ENCODE results near the gene RETREG3. TPM values are rescaled to one million over a fixed set of nuclear protein-coding genes. Genes with fewer than 3 reads are reported as not detected.

RETREG3 gene
- total RNA-seq, 4 donors from 2014 or later: 50.6 to 65.8 (median 54.4) TPM

DNA sequence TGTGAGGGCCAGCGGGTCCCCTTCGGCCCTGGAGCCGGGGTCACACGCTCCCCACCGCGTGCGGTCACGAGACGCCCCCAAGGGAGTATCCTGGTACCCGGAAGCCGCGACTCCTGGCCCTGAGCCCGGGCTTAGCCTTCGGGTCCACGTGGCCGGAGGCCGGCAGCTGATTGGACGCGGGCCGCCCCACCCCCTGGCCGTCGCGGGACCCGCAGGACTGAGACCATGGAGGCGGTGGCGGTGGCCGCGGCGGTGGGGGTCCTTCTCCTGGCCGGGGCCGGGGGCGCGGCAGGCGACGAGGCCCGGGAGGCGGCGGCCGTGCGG, 73.2 kb downstream of the RETREG3 start, which contains the start of gene NAGLU:
TSS of gene NAGLU (plus strand) at position 194 of the 324 bp plus-strand sequence. CDS start at position 226, 32 bp downstream.
- Histone ChIP-seq H3K27ac (peak within 1 kb of the TSS; percentile 82 to 99 (median 95)), H3K4me3 (peak within 1 kb of the TSS; percentile 29 to 83), H3K4me1 (peaks cover 0 to 49% (median 13%) of the 10 kb centered on the region in 3 donors), H3K9me3 (no peaks in the 10 kb centered on the region), H3K27me3 (no peaks in the 10 kb centered on the region), H3K36me3 (peaks cover 0 to 30% of the 10 kb centered on the region in 2 donors)
- TF ChIP-seq CTCF (IDR thresholded peaks at IDR 0.05): peak in 1 of 4 experiments; percentile 2
- TF ChIP-seq POLR2AphosphoS5 (IDR thresholded peaks at IDR 0.05): peak; percentile 84
- TF ChIP-seq EP300 (IDR thresholded peaks at IDR 0.05): no peak
- TF ChIP-seq POLR2A (IDR thresholded peaks at IDR 0.05): peak in 1 of 2 donors; percentile 56
- ATAC-seq: peak; percentile 95
- WGBS, 2 donors (ENCODE audit: low coverage in 1 of 2): no CpG with 5 or more reads among the region's 40 CpGs

GRCh38 chr17:42535155-42536047, 73.8 kb downstream of the RETREG3 start:
- Histone ChIP-seq H3K27ac (peak overlapping the region; percentile 82 to 99 (median 95)), H3K9me3 (no peaks in the 10 kb centered on the region), H3K36me3 (peaks cover 0 to 24% of the 10 kb centered on the region in 2 donors), H3K4me3 (peak overlapping the region; percentile 29 to 83), H3K4me1 (peaks cover 0 to 55% (median 13%) of the 10 kb centered on the region in 3 donors), H3K27me3 (no peaks in the 10 kb centered on the region)
- ATAC-seq: no peak
- TF ChIP-seq POLR2AphosphoS5 (IDR thresholded peaks at IDR 0.05) (no peak), CTCF (IDR thresholded peaks at IDR 0.05) (no peak), POLR2A (IDR thresholded peaks at IDR 0.05) (no peak), EP300 (IDR thresholded peaks at IDR 0.05) (no peak)
- 33 to 48% methylated on average over 17 to 20 of the region's 26 CpGs for WGBS, 2 donors (ENCODE audit: low coverage in 1 of 2)

GRCh38 chr17:42531455-42532354, 77.5 kb downstream of the RETREG3 start:
- peak; percentile 38 for ATAC-seq
- no peaks in the 10 kb centered on the region for H3K27me3 ChIP-seq
- peak overlapping the region; percentile 39 to 62 for H3K4me3 ChIP-seq
- no peaks in the 10 kb centered on the region for H3K36me3 ChIP-seq
- peaks cover 0 to 60% (median 13%) of the 10 kb centered on the region in 3 donors for H3K4me1 ChIP-seq
- no peaks in the 10 kb centered on the region for H3K9me3 ChIP-seq
- 7% methylated on average over 15 of the region's 60 CpGs; no CpG with 5 or more reads in 1 of the 2 donors for WGBS, 2 donors (ENCODE audit: low coverage in 1 of 2)
- H3K27ac ChIP-seq: peak overlapping the region; percentile 54 to 93 (median 88)
- peak; percentile 35 to 49 for TF ChIP-seq POLR2A (IDR thresholded peaks at IDR 0.05)
- peak; percentile 55 for TF ChIP-seq POLR2AphosphoS5 (IDR thresholded peaks at IDR 0.05)
- peak in 3 of 4 experiments; percentile 64 to 84 (median 79) for TF ChIP-seq CTCF (IDR thresholded peaks at IDR 0.05)
- TF ChIP-seq EP300 (IDR thresholded peaks at IDR 0.05): no peak

DNA sequence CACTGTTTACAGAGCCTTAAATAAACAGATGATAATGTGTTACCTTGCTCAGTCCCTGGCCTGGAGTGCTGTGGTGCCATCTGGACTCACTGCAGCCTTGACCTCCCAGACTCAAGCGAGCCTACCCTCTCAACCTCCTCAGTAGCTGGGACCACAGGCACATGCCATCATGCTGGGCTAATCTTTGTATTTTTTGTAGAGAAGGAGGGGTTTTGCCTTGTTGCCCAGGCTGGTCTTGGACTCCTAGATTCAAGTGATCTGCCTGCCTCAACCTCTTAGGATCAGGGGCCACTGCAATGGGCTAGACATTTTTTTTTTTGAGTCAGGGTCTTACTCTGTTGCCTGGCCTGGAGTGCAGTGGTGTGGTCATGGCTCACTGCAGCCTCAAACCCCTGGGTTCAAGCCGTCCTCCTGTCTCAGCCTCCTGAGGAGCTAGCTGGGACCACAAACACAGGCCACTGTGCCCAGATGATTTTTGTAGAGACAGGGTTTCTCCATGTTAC, 78.2 kb downstream of the RETREG3 start:
- H3K27me3 ChIP-seq: no peaks in the 10 kb centered on the region
- H3K27ac ChIP-seq: peak overlapping the region in 3 of 4 donors; percentile 87 to 93 (median 88)
- no peaks in the 10 kb centered on the region for H3K36me3 ChIP-seq
- no peak overlapping the region for H3K4me3 ChIP-seq
- 100% methylated on average over 1 of the region's 2 CpGs; no CpG with 5 or more reads in 1 of the 2 donors for whole genome bisulfite sequencing, 2 donors (ENCODE audit: low coverage in 1 of 2)
- no peaks in the 10 kb centered on the region for H3K9me3 ChIP-seq
- TF ChIP-seq POLR2AphosphoS5 (IDR thresholded peaks at IDR 0.05) (no peak), CTCF (IDR thresholded peaks at IDR 0.05) (no peak), POLR2A (IDR thresholded peaks at IDR 0.05) (no peak), EP300 (IDR thresholded peaks at IDR 0.05) (no peak)
- no peak for ATAC-seq
- peaks cover 0 to 65% (median 17%) of the 10 kb centered on the region in 3 donors for H3K4me1 ChIP-seq

Other genes with a start within 250 kb of the RETREG3 start
- gene STAT3, start 220.9 kb downstream of the RETREG3 start, total RNA-seq: 100 to 1,000 TPM; 146 to 253 (median 205) TPM
- 1,000 to 10,000 TPM in 2 of 4 donors, 100 to 1,000 TPM in 2; 615 to 1,266 (median 897) TPM for gene CAVIN1, start 186.1 kb downstream of the RETREG3 start, total RNA-seq
- 10 to 100 TPM; 47.5 to 84.5 (median 65.4) TPM for gene ATP6V0A1, start 150.5 kb downstream of the RETREG3 start, total RNA-seq
- gene NAGLU, start 73.1 kb downstream of the RETREG3 start, total RNA-seq: 10 to 100 TPM; 31.9 to 46.9 (median 35.7) TPM
- 1 to 10 TPM in 1 of 4 donors, under 1 TPM in 3; 0.39 to 1.4 (median 0.69) TPM for gene HSD17B1, start 56.5 kb downstream of the RETREG3 start, total RNA-seq
- 10 to 100 TPM; 16.8 to 25.8 (median 19.9) TPM for gene COASY, start 47.2 kb downstream of the RETREG3 start, total RNA-seq
- 10 to 100 TPM; 24.4 to 33.9 (median 26.0) TPM for gene MLX, start 42.3 kb downstream of the RETREG3 start, total RNA-seq
- gene PSMC3IP, start 31.6 kb downstream of the RETREG3 start, total RNA-seq: 1 to 10 TPM; 4.0 to 6.8 (median 4.8) TPM
- gene TUBG1, start 309 bp upstream of the RETREG3 start, total RNA-seq: 10 to 100 TPM; 21.8 to 56.6 (median 40.6) TPM
- 10 to 100 TPM; 19.7 to 57.3 (median 33.7) TPM for gene TUBG2, start 49.9 kb upstream of the RETREG3 start, total RNA-seq
- 10 to 100 TPM; 13.7 to 40.8 (median 23.4) TPM for gene PLEKHH3, start 67.6 kb upstream of the RETREG3 start, total RNA-seq
- gene CCR10, start 72.5 kb upstream of the RETREG3 start, total RNA-seq: 1 to 10 TPM; 1.0 to 4.6 (median 1.5) TPM
- 10 to 100 TPM in 1 of 4 donors, 1 to 10 TPM in 3; 1.7 to 14.5 (median 9.1) TPM for gene CNTNAP1, start 73.2 kb upstream of the RETREG3 start, total RNA-seq
- 10 to 100 TPM; 57.2 to 90.4 (median 59.7) TPM for gene EZH1, start 135.7 kb upstream of the RETREG3 start, total RNA-seq
- 10 to 100 TPM in 3 of 4 donors, 1 to 10 TPM in 1; 4.0 to 27.4 (median 21.5) TPM for gene RAMP2, start 151.9 kb upstream of the RETREG3 start, total RNA-seq
- gene VPS25, start 164.1 kb upstream of the RETREG3 start, total RNA-seq: 10 to 100 TPM; 43.1 to 64.0 (median 44.8) TPM
- gene WNK4, start 171.2 kb upstream of the RETREG3 start, total RNA-seq: 1 to 10 TPM in 3 of 4 donors, under 1 TPM in 1; 0.78 to 6.7 (median 1.6) TPM
- gene COA3, start 189.3 kb upstream of the RETREG3 start, total RNA-seq: 10 to 100 TPM; 55.3 to 81.4 (median 66.8) TPM
- gene CNTD1, start 189.5 kb upstream of the RETREG3 start, total RNA-seq: under 1 TPM in 3 of 4 donors, not detected in 1; 0.20 to 0.93 (median 0.78) TPM
- gene BECN1, start 214.9 kb upstream of the RETREG3 start, total RNA-seq: 100 to 1,000 TPM; 143 to 185 (median 155) TPM
- gene PSME3, start 224.0 kb upstream of the RETREG3 start, total RNA-seq: 100 to 1,000 TPM in 1 of 4 donors, 10 to 100 TPM in 3; 60.7 to 109 (median 82.0) TPM
- gene AOC2, start 235.2 kb upstream of the RETREG3 start, total RNA-seq: 1 to 10 TPM in 3 of 4 donors, under 1 TPM in 1; 0.81 to 1.7 (median 1.4) TPM
- 100 to 1,000 TPM in 2 of 4 donors, 10 to 100 TPM in 2; 48.3 to 196 (median 108) TPM for gene AOC3, start 241.8 kb upstream of the RETREG3 start, total RNA-seq